Lower leg skin (tissue), 3 donors: Measurements from ENCODE around the gene HS6ST1.

Source experiments
- POLR2A ChIP-seq, 2 donors: fragments of 450-650 bp; IDR thresholded peaks; one replicate each; pipeline ENCODE4 v1.6.1; 2016 to 2017; ENCODE audit warnings: antibody characterized with exemption in 2 of 2, mild to moderate bottlenecking in 1 of 2, moderate library complexity in 1 of 2
- TF ChIP-seq, protein P1 (sequence below), 3 donors: fragments of 450-650 bp; IDR thresholded peaks; one replicate each; pipeline ENCODE4 v1.5.1; 2016; ENCODE audit warnings: antibody characterized with exemption in 3 of 3, mild to moderate bottlenecking in 3 of 3, moderate library complexity in 2 of 3

DNA sequence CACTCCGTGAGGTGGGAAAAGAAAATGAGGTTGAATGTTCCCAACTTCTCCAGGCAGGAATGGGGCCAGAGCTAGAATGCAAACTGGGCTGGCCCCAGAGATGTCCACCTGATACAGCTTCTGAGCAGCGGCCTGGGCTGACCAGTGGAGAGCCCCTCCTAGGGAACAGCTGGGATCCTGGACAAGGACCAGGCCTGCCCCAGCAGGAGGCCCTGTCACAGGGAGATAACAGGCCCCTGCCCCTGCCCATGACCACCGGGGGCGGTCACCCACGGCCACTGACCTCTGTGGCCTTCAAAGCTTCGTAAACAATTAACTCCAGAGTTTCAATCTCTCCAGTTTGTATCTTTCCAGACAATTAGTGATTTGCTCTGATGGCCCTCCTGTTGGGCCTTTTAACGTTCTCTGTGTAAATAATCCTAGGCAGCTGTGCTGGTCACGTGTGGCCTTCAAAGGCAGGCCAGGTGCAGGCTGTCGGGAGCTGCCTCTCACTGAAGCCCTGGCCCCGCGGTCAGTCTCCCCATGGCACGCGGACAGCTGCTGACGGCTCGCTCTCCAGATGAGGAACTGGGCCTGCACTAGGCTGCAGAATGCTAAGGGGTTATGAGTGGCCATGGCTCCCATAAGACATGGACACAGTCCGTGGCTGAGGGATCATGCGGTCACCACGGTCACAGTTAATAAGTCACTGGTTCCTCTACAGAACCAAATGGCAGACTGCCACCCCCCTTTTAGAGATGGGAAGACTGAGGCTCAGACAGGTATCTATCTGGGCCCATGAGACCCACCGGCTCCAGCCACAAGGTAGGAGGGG is 9.2 kb downstream of the HS6ST1 start:
- TF ChIP-seq, protein P1, sequence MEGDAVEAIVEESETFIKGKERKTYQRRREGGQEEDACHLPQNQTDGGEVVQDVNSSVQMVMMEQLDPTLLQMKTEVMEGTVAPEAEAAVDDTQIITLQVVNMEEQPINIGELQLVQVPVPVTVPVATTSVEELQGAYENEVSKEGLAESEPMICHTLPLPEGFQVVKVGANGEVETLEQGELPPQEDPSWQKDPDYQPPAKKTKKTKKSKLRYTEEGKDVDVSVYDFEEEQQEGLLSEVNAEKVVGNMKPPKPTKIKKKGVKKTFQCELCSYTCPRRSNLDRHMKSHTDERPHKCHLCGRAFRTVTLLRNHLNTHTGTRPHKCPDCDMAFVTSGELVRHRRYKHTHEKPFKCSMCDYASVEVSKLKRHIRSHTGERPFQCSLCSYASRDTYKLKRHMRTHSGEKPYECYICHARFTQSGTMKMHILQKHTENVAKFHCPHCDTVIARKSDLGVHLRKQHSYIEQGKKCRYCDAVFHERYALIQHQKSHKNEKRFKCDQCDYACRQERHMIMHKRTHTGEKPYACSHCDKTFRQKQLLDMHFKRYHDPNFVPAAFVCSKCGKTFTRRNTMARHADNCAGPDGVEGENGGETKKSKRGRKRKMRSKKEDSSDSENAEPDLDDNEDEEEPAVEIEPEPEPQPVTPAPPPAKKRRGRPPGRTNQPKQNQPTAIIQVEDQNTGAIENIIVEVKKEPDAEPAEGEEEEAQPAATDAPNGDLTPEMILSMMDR (IDR thresholded peaks at IDR 0.05) = peak in 1 of 3 donors; percentile 10
- TF ChIP-seq POLR2A (IDR thresholded peaks at IDR 0.05) = no peak
